NOMO-1 (cell line): ENCODE data around the gene PDYN.

ENCODE experiments used
- DNase-seq, 2 experiments: peaks; one replicate each; lab custom pipeline; 2025; ENCODE audit not compliant: unreplicated experiment in 2 of 2; lab: John Stamatoyannopoulos, UW

Gene PDYN

DNA sequence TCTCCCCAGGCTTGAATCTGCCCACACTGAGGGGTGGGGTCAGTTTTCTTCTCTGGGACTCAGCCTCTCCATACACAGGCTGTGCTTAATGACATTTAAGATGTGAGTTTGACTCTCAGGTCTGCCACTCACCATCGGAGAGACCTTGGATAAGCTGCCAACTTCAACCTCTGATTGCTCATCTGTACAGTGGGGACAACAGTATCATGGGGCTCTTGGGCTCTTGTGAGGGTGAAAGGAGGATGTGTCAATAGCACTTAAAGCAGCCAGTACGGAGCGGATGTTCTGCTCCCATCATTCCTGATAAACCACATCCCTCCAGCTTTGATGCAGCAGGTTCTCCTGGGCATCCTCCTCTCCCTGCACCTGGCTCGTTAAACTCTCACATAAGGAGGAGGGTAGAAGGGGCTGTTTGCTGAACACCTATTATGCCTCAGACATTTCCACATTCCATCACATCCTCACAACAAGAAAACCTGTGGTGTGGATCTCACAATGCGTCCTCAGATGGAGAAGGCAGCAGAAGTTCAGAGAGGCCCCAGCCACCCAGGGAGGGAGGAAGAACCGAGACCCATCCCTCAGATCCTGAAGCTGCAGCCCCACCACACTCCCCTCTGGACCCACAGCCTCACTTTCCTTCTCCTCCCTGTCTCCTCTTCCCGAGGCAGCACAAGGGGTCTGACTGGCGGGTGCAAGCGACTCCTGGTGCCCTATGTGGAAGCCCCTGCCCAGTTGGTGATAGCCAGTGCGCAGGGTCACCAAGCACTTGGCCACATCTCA, 1.9 kb upstream of the PDYN start:
- no peak for DNase-seq

DNA sequence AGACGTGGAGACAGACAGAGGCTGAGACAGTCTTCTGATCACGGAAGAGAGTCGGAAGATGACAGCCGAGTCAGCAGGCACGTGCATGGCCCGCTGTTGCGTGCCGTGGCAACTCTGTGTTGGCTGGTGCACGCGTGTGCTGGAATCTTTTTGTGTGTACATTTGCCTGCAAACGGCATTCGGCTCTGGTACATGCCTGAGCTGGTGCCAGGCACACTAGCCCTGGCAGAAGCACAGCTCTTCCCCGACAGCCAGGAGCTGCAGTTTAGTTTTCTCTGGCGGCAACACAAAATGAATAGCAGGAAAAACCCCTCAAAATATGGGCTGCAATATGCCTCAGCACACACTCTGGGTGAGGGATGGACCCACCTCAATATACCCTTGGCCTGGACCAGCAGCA, 769 bp upstream of the PDYN start:
- no peak for DNase-seq

DNA sequence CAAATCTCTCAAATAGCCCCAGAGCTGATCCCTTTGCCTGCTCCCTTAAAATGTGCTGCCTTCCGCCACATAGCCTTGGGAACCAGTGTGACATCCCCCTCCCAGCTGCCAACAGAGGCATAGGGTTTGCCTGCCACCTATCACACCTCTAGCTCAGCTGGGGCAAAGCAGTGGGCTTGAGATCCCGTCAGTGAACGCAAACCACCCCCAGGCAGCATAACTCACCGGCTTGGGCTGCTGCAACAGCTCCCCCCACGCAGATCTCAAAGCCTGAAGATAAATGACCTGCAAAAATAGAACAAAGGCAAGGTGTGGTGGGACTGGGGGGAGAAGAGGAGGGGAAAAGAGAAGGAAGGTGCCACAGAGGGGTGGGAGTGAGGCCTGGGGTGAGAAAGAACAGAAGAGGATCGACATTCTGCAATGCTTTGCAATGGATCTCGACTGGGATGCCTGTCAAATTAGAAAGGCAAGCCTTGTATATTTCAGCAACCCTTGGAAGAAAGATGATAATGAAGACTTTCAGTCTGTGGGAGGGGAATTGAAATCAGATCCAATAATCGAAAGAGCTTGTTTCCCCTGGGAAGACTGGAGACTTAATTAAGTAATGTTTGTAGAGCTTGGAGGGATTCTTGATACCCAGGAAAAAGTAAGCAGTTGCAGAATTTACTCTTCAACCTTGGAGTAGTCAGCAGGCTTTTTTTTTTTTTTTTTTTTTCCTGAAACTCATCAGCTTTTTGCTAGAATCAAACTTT, 1.3 kb downstream of the PDYN start:
- DNase-seq, result no peak

GRCh38 chr20:1987826-1988225, 6.0 kb downstream of the PDYN start:
- DNase-seq, result no peak

- peak; percentile 15 to 36 for DNase-seq
Observed at GRCh38 chr20:1983301-1983700, 10.6 kb downstream of the PDYN start.

DNA sequence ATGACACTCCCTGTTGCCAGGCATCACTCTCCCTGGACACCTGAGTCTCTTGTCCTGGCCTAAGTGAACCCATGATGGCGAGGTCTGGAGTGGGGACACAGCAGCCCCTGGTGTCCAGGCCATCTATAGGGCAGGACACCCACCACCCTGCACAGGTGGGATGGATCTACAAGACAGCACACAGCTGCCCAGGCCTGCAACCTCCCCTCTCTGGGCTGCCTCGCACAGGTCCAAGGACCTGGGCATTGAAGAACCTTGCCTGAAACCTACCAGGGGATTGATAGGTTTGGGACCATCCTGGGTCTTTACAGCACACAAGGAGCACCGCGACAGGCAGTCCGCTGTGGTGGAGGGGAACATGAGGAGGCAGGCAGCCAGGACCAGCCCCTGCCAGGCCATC, 11.2 kb downstream of the PDYN start:
- no peak for DNase-seq

GRCh38 chr20:1979106-1979778, 14.6 kb downstream of the PDYN start:
- no peak for DNase-seq

GRCh38 chr20:1975291-1975690, 18.6 kb downstream of the PDYN start:
- no peak for DNase-seq

- no peak for DNase-seq
Observed at GRCh38 chr20:1973601-1974440, 20.0 kb downstream of the PDYN start.

DNA sequence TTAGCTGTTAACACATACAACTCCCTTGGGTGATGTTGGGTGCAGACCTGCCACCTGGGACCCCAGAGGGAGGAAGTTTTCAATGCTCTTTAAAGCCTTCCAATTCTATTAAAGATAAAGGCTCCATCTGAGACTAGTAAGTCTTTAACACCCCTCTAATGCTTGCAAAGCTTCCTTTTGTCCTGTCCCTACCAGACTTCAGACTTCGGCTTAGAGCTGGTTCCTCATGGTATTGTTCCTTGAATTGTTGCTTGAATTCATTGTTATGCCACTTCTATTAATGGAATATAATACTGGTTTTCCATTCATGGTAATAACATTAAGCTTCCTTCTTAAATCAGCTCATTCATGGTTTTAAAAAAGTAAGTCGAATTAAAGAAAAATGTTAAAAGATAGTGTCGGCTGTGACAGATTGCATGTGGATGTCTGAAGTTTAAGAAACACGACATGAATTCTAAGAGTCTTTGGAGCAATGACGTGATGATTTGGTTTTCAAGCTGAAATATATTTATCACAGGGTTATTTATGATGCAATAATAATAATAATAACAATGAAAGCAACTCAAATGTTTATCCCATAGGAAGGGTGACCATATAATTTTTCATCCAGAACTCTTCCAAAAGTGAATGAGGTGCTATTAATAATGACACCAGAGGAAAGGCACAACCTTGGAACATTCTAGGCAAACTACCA, 21.8 kb downstream of the PDYN start:
- DNase-seq, result no peak

GRCh38 chr20:1968964-1969363, 24.9 kb downstream of the PDYN start:
- no peak for DNase-seq

GRCh38 chr20:1965520-1966351, 28.1 kb downstream of the PDYN start:
- peak; percentile 70 to 72 for DNase-seq

GRCh38 chr20:1964659-1965405, 29.0 kb downstream of the PDYN start:
- DNase-seq, result no peak

DNA sequence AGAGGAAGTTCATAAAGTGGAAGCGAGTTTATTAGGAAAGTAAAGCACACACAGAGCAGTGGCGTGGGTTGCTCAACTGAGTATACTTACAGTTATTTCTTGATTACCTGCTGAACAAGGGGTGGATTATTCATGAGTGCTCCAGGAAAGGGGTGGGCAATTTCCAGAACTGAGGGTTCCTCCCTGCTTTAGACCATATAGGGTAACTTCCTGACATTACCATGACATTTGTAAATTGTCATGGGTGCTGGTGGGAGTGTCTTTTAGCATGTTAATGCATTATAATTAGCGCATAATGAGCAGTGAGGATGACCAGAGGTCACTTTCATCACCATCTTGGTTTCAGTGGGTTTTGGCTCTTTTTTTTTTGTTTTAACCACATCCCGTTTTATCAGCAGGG, 29.8 kb downstream of the PDYN start:
- DNase-seq, result peak; percentile 19 to 53

- no peak for DNase-seq
Observed at GRCh38 chr20:1961374-1961773, 32.5 kb downstream of the PDYN start.

- no peak for DNase-seq
Observed at GRCh38 chr20:1959156-1959555, 34.7 kb downstream of the PDYN start.

DNA sequence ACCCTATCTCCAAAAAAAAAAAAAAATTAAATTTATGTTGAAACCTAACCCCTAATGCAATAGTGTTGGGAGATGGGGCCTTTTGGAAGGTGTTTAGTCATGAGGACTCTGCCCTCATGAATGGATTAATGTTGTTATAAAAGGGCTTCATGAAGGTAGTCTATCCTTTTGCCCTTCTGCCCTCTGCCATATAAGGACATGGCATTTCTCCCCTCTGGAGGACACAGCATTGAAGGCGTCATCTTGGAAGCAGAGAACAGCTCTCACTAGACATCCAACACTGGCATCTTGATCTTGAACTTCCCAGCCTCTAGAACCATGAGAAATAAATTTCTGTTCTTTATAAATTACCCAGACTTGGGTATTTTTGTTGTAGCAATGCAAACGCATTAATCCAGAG, 35.4 kb downstream of the PDYN start:
- DNase-seq, result no peak

DNA sequence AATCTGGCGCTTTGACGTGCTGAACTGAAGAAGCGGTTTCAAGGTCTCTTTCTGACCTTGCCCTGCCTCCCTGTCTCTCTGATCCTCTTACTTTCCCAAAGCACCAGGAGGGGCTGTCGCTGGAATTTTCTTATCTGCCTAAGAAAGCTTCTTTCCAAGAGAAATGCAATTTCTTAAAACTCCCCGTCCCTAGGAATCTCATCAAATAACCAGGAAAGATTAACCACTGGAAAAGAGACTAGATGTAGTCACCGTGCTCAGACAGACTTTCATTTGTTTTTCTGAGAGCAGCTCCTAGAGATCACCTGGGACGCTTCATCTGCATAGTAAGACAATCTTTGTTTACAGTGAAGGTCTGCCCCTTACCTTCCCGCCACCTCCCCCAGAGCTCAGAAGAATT, 38.6 kb downstream of the PDYN start:
- DNase-seq, result no peak

DNA sequence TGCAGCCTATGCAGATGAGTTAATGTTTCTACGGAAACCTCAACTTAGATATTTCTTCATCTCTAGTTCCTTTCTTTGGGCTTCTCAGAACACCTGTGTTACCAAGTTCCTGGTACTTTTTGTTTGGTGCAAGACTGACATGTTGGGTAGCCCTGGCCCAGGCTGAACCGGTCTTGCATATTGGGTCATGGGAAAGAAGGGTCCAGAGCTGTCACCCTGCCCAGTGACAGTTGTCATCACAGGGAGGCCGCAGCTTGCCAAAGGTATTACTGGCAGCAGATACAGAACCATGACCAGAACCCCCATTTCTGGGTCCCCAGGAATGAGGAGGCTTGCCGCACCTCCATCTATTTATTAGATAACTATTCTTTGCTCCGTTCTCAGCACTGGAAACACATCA, 40.2 kb downstream of the PDYN start:
- peak in 1 of 2 experiments; percentile 32 for DNase-seq
